Upper lobe of left lung (tissue), 4 donors: ENCODE results near the gene GJD4.

Experiments used
- CTCF ChIP-seq, 6 experiments: fragments of 450-650 bp in 4 of 6; fragments of 200-600 bp in 2 of 6; sonication (generic) in 2 of 6; IDR thresholded peaks; one replicate each; pipeline ENCODE4 v1.5.1; 2016 to 2019; ENCODE audit warnings: antibody characterized with exemption in 6 of 6
- POLR2A ChIP-seq, 4 donors: fragments of 450-650 bp; IDR thresholded peaks; one replicate each; pipeline ENCODE4 v1.5.1; 2016 to 2017; ENCODE audit warnings: antibody characterized with exemption in 4 of 4, mild to moderate bottlenecking in 2 of 4

GRCh38 chr10:35581655-35582054 is 23.5 kb upstream of the GJD4 start:
- TF ChIP-seq CTCF (IDR thresholded peaks at IDR 0.05), result no peak
- TF ChIP-seq POLR2A (IDR thresholded peaks at IDR 0.05), result no peak
